ENCODE measurements around the gene PPP1R12B.

GRCh38 chr1:202592146-202592545, 243.6 kb downstream of the PPP1R12B start:
- TF ChIP-seq CTCF (IDR thresholded peaks at IDR 0.05; ENCODE audit: low read depth, low read length, poor library complexity, severe bottlenecking) (no peak), EZH2phosphoT487 (IDR thresholded peaks at IDR 0.05; ENCODE audit: borderline replicate concordance, low read length) (no peak)
